SK-N-SH treated with all-trans-retinoic acid at 6 μM for 48 hours (cell line): Measurements from ENCODE around the gene TRIM47.

Experiments used
- ATAC-seq: fragments of 200-7000 bp; cut with Tn5 transposase; 3 replicates; pipeline ENCODE4 v1.9.1; 2020; ENCODE audit warnings: mild to moderate bottlenecking, moderate library complexity
- ARNTL ChIP-seq: fragments of 450-650 bp; formaldehyde crosslinking; IDR thresholded peaks from 2 replicates; pipeline ENCODE4 v1.5.0; 2020; ENCODE audit warnings: low read depth, mild to moderate bottlenecking, moderate library complexity, borderline replicate concordance
- CREB5 ChIP-seq: fragments of 250-450 bp; sonication (Bioruptor Pico); IDR thresholded peaks from 2 replicates; pipeline ENCODE4 v1.5.1; 2020; ENCODE audit warnings: low read depth, mild to moderate bottlenecking, moderate library complexity
- CSRNP3 ChIP-seq: fragments of 250-450 bp; sonication (Bioruptor Pico); IDR thresholded peaks from 2 replicates; pipeline ENCODE4 v1.5.1; 2021; ENCODE audit warnings: mild to moderate bottlenecking, moderate library complexity
- ESRRG ChIP-seq: fragments of 250-450 bp; sonication (Bioruptor Pico); IDR thresholded peaks from 2 replicates; pipeline ENCODE4 v1.6.1; 2021; ENCODE audit warnings: mild to moderate bottlenecking
- PATZ1 ChIP-seq: fragments of 250-450 bp; sonication (Bioruptor Pico); IDR thresholded peaks from 2 replicates; pipeline ENCODE4 v1.8.0; 2020; ENCODE audit warnings: mild to moderate bottlenecking, moderate library complexity, borderline replicate concordance
- POU6F1 ChIP-seq: fragments of 250-450 bp; sonication (Bioruptor Pico); IDR thresholded peaks from 2 replicates; pipeline ENCODE4 v1.8.0; 2021; ENCODE audit warnings: low read depth, mild to moderate bottlenecking, moderate library complexity, borderline replicate concordance
- SNAI2 ChIP-seq: fragments of 250-450 bp; sonication (Bioruptor Pico); IDR thresholded peaks from 2 replicates; pipeline ENCODE4 v1.5.0; 2020; ENCODE audit warnings: mild to moderate bottlenecking, moderate library complexity
- TCF4 ChIP-seq: fragments of 250-450 bp; sonication (Bioruptor Pico); IDR thresholded peaks from 2 replicates; pipeline ENCODE4 v1.8.0; 2021; ENCODE audit warnings: mild to moderate bottlenecking, moderate library complexity, borderline replicate concordance
- TSHZ2 ChIP-seq: fragments of 250-450 bp; sonication (Bioruptor Pico); IDR thresholded peaks from 2 replicates; pipeline ENCODE4 v1.5.0; 2020; ENCODE audit warnings: mild to moderate bottlenecking, moderate library complexity
- ZC3H10 ChIP-seq: fragments of 250-450 bp; sonication (Bioruptor Pico); IDR thresholded peaks from 2 replicates; pipeline ENCODE4 v1.5.1; 2021; ENCODE audit warnings: mild to moderate bottlenecking, moderate library complexity
- ZFP3 ChIP-seq: fragments of 250-450 bp; sonication (Bioruptor Pico); IDR thresholded peaks from 2 replicates; pipeline ENCODE4 v1.5.0; 2020; ENCODE audit warnings: mild to moderate bottlenecking, moderate library complexity
- ZNF70 ChIP-seq: fragments of 450-650 bp; formaldehyde crosslinking; IDR thresholded peaks from 2 replicates; pipeline ENCODE4 v1.5.0; 2020; ENCODE audit warnings: mild to moderate bottlenecking, moderate library complexity

TRIM47 gene

GRCh38 chr17:75906143-75906884 is 27.9 kb upstream of the TRIM47 start:
- no peak for ATAC-seq
- TF ChIP-seq ESRRG (CRISPR knock-in tag) = no peak
- TF ChIP-seq SNAI2 (CRISPR knock-in tag) = no peak
- TF ChIP-seq ZC3H10 (CRISPR knock-in tag) = no peak
- TF ChIP-seq ZFP3 (CRISPR knock-in tag) = no peak

GRCh38 chr17:75904749-75905521 is 26.6 kb upstream of the TRIM47 start, which contains the start of gene MRPL38:
TSS of gene MRPL38 (minus strand) at chr17:75904884. CDS start at chr17:75904875, 9 bp downstream.
- TF ChIP-seq PATZ1 (CRISPR knock-in tag) (no peak), ZNF70 (CRISPR knock-in tag) (no peak), ZC3H10 (CRISPR knock-in tag) (0 out of 2 replicates have a peak, but pooled peaks have one; percentile 4), ARNTL (CRISPR knock-in tag) (no peak), CSRNP3 (CRISPR knock-in tag) (peak; percentile 66; the same call in 1 of the 2 replicates), TSHZ2 (CRISPR knock-in tag) (peak; percentile 89), TCF4 (CRISPR knock-in tag) (peak; percentile 41; the same call in 1 of the 2 replicates), ESRRG (CRISPR knock-in tag) (0 out of 2 replicates have a peak, but pooled peaks have one; percentile 66), POU6F1 (CRISPR knock-in tag) (0 out of 2 replicates have a peak, but pooled peaks have one; percentile 8)
- peak; percentile 98 for ATAC-seq

GRCh38 chr17:75902406-75902805 is 24.0 kb upstream of the TRIM47 start:
- ATAC-seq = no peak
- no peak for TF ChIP-seq ZFP3 (CRISPR knock-in tag)
- TF ChIP-seq TSHZ2 (CRISPR knock-in tag) = no peak
- TF ChIP-seq PATZ1 (CRISPR knock-in tag) = no peak
- TF ChIP-seq CREB5 = no peak
